ENCODE results near the gene TMEM141. TPM values are rescaled to one million over a fixed set of nuclear protein-coding genes. Genes with fewer than 3 reads are reported as not detected.
"Not testable (repeated sequence)": the region's sequence is repeated elsewhere in the genome, so short reads cannot be mapped to it uniquely, and the experiment has no call there.

TMEM141 gene
- total RNA-seq, 6 experiments from 2014 or later: 46.5 to 105 (median 56.7) TPM

DNA sequence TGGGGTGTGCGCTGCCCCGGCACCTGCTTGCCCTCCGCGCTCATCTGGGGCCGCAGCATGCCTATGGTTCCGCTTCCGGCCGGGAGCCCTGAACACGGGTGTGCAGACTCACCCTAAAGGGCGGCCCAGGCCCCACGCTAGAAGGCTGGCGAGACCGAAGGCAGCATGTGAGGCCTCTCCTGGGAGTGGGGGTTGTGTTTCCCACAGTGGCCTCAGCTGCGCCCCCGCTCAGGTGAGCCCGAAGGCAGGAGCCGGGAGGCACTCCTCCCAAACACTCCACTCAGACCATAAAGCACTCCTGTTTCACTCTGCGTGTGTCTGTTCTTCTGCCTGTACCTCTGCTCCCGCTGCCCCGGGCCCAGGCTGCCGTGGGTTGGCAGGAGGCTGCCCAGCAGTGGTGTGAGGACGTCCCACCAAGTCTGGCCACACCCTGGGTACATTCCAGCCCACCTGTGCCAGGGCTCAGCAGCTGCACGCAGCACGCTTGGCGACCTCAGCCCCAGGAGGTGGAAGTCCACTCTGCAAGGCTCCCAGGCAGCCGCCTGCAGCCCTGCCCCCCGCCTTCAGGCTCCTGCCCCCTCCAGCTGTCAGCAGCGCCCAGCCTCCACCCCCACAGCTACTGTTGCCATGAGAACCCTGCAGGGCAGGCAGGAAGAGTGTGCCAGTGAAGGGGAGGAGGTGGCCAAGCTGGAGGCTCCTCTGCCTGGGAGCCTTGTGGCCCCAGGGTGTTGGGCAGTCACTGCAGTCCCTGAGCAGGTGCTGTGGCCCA lies 49.9 kb downstream of the TMEM141 start:
- ATAC-seq (peak; percentile 67 to 83 (median 77)), DNase-seq (peak; percentile 84 to 96 (median 95))
- intact Hi-C loops (cut with DNase I): no loop called here
- no peaks in the 10 kb centered on the region for H3K9me3 ChIP-seq
- H3K4me3 ChIP-seq: no peak overlapping the region
- 11% methylated on average over 6 of the region's 28 CpGs for WGBS (ENCODE audit: insufficient coverage, low coverage, low lambda C conversion rate, missing lambda C conversion rate)
- H3K27ac ChIP-seq: peak overlapping the region in 2 of 3 donors; percentile 36 to 51
- no peaks in the 10 kb centered on the region for H3K36me3 ChIP-seq
- H3K4me1 ChIP-seq: peaks cover 0 to 28% (median 6%) of the 10 kb centered on the region in 4 donors
- TF ChIP-seq POLR2A (IDR thresholded peaks at IDR 0.05): no peak
- TF ChIP-seq, protein P1, sequence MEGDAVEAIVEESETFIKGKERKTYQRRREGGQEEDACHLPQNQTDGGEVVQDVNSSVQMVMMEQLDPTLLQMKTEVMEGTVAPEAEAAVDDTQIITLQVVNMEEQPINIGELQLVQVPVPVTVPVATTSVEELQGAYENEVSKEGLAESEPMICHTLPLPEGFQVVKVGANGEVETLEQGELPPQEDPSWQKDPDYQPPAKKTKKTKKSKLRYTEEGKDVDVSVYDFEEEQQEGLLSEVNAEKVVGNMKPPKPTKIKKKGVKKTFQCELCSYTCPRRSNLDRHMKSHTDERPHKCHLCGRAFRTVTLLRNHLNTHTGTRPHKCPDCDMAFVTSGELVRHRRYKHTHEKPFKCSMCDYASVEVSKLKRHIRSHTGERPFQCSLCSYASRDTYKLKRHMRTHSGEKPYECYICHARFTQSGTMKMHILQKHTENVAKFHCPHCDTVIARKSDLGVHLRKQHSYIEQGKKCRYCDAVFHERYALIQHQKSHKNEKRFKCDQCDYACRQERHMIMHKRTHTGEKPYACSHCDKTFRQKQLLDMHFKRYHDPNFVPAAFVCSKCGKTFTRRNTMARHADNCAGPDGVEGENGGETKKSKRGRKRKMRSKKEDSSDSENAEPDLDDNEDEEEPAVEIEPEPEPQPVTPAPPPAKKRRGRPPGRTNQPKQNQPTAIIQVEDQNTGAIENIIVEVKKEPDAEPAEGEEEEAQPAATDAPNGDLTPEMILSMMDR (IDR thresholded peaks at IDR 0.05): no peak
- no peaks in the 10 kb centered on the region for H3K27me3 ChIP-seq

DNA sequence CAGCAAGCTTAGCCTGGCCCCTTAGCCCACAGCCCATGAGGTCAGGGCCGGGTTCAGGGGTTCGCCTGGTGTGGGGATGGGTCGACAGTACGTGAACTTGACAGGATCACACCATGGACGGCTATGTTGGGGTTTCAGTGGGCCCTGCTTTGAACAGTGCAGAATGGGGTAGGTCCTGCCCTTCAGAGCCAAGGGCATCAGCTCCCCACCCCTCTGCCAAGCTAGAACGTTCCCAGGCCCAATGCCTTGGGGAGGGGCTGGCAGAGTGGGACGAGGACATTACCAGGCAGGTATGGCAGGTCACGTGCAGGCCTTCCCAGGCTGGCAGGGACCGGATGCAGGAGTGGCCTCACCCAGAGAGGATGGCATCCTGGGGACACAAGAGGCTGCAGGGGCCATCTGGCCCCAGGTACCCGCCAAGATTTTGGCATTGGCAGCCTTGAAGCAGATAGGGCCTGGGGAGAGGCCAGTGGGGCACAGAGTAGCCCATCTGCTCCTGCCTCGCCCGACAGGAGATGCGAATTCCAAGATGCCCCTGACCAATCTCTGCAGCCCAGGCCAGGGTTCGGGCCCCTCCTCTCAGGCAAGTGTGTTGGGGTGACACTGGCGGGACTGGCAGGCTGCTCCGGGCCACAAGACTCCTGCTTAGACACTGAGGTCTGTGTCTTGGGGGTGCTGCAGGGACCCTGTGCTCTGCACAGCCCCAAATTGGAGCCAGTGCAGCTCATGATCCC lies 50.7 kb downstream of the TMEM141 start:
- H3K36me3 ChIP-seq; DNase-seq; H3K9me3 ChIP-seq; H3K27me3 ChIP-seq; intact Hi-C loops (cut with DNase I): not testable (repeated sequence)
- peak overlapping the region in 1 of 3 donors; percentile 44 for H3K4me3 ChIP-seq
- H3K4me1 ChIP-seq: peaks cover 0 to 28% (median 6%) of the 10 kb centered on the region in 4 donors
- 64% methylated on average over 3 of the region's 16 CpGs for WGBS (ENCODE audit: insufficient coverage, low coverage, low lambda C conversion rate, missing lambda C conversion rate)
- H3K27ac ChIP-seq: peak overlapping the region in 1 of 3 donors; percentile 51
- ATAC-seq: peak in 1 of 4 donors; percentile 0

DNA sequence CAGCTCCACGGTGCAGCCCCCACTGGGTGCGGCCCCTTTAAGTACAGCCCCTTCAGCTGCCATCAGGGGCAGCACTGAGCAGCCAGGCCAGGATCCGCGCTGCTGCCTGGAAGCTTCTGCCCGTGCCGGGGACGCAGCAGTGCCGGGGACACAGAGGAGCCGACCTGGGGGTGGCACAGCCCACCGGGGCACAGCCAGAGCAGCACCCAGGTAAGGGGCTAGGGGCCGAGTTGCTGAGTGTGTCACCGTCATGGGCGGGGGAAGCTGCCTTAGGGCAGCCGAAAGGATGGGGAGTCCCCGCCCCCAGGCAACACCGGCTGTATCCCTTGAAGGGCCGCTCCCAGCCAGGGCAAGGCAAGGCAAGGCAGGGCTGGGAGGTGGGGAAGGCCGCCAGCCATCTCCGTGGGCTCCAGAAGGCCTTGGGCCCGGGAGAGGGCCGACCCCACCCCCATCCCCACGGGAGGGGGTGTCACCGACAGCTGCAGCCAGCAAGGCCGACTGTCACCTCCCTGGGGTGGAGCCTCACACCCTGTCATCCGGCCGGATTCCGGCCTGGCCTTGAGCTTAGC lies 51.3 kb downstream of the TMEM141 start, which contains the start of gene AJM1:
Gene AJM1, plus strand, starts transcription at position 99 of the 569 bp plus-strand sequence. CDS start 1,937 bp downstream, outside the sequence.
- intact Hi-C loops (cut with DNase I); H3K9me3 ChIP-seq; H3K27me3 ChIP-seq; H3K36me3 ChIP-seq: not testable (repeated sequence)
- H3K4me3 ChIP-seq: peak within 1 kb of the TSS; percentile 39 to 44 (median 41)
- peak in 1 of 3 donors; percentile 69 for DNase-seq
- H3K27ac ChIP-seq: peak within 1 kb of the TSS in 1 of 3 donors; percentile 51
- TF ChIP-seq, protein P1 (IDR thresholded peaks at IDR 0.05): peak; percentile 72 to 89 (median 82)
- peak; percentile 56 to 68 (median 68) for ATAC-seq
- H3K4me1 ChIP-seq: peaks cover 0 to 28% (median 6%) of the 10 kb centered on the region in 4 donors
- 0% methylated on average over 14 of the region's 27 CpGs for WGBS (ENCODE audit: insufficient coverage, low coverage, low lambda C conversion rate, missing lambda C conversion rate)

Small RNA genes lying within 50 kb of the gene (microRNA-seq; reads per million reads assigned to microRNA genes)
- gene MIR4292: 0 reads per million in 2 donors
- 0 reads per million in 2 donors for gene MIR6722

Small RNA genes lying within 50 kb of the gene (small RNA-seq; reads per million reads assigned to genes)
- 0 reads per million in 2 experiments for gene AL355987.2
- 0 reads per million in 2 experiments for gene ATP6V1G1P3
- gene MIR4292: 0 reads per million in 2 experiments
- gene MIR6722: 0 reads per million in 2 experiments

Other genes starting within 250 kb of the TMEM141 start
- gene NOTCH1, start 245.3 kb upstream of the TMEM141 start, total RNA-seq: 10 to 100 TPM; 17.4 to 26.2 (median 19.3) TPM
- 10 to 100 TPM; 26.7 to 54.2 (median 45.8) TPM for gene EGFL7, start 128.4 kb upstream of the TMEM141 start, total RNA-seq
- gene AGPAT2, start 103.9 kb upstream of the TMEM141 start, total RNA-seq: 100 to 1,000 TPM; 117 to 379 (median 184) TPM
- 1 to 10 TPM; 1.4 to 7.7 (median 5.1) TPM for gene DIPK1B, start 78.8 kb upstream of the TMEM141 start, total RNA-seq
- gene LCN10, start 48.4 kb upstream of the TMEM141 start, total RNA-seq: under 1 TPM in 4 of 6 experiments, not detected in 2; 0.23 to 0.81 (median 0.32) TPM
- gene LCN6, start 42.8 kb upstream of the TMEM141 start, total RNA-seq: under 1 TPM in 2 of 6 experiments, not detected in 4; 0.26 to 0.63 TPM
- gene LCN8, start 33.1 kb upstream of the TMEM141 start, total RNA-seq: not detected
- not detected for gene LCN15, start 26.8 kb upstream of the TMEM141 start, total RNA-seq
- gene CCDC183, start 5.0 kb downstream of the TMEM141 start, total RNA-seq: 1 to 10 TPM in 2 of 6 experiments, under 1 TPM in 3, not detected in 1; 0.43 to 1.2 (median 0.74) TPM
- gene RABL6, start 16.6 kb downstream of the TMEM141 start, total RNA-seq: 10 to 100 TPM in 4 of 6 experiments, 1 to 10 TPM in 2; 8.0 to 14.8 (median 12.4) TPM
- 1 to 10 TPM; 1.7 to 2.8 (median 2.6) TPM for gene AJM1, start 51.1 kb downstream of the TMEM141 start, total RNA-seq
- gene PHPT1, start 58.1 kb downstream of the TMEM141 start, total RNA-seq: 10 to 100 TPM; 30.5 to 66.6 (median 49.3) TPM
- gene MAMDC4, start 61.0 kb downstream of the TMEM141 start, total RNA-seq: 10 to 100 TPM in 4 of 6 experiments, 1 to 10 TPM in 2; 5.7 to 27.9 (median 22.5) TPM
- gene EDF1, start 75.0 kb downstream of the TMEM141 start, total RNA-seq: 100 to 1,000 TPM; 216 to 486 (median 227) TPM
- gene TRAF2, start 95.2 kb downstream of the TMEM141 start, total RNA-seq: 1 to 10 TPM; 5.8 to 8.8 (median 7.1) TPM
- gene FBXW5, start 153.4 kb downstream of the TMEM141 start, total RNA-seq: 100 to 1,000 TPM in 3 of 6 experiments, 10 to 100 TPM in 3; 84.0 to 290 (median 97.4) TPM
- 100 to 1,000 TPM; 248 to 755 (median 453) TPM for gene C8G, start 153.9 kb downstream of the TMEM141 start, total RNA-seq
- 10 to 100 TPM in 5 of 6 experiments, 1 to 10 TPM in 1; 2.7 to 36.4 (median 20.3) TPM for gene LCN12, start 160.9 kb downstream of the TMEM141 start, total RNA-seq
- 10 to 100 TPM in 2 of 6 experiments, 1 to 10 TPM in 4; 4.3 to 21.9 (median 6.0) TPM for gene PTGDS, start 186.2 kb downstream of the TMEM141 start, total RNA-seq
- gene LCNL1, start 191.6 kb downstream of the TMEM141 start, total RNA-seq: not detected
- gene PAXX, start 201.1 kb downstream of the TMEM141 start, total RNA-seq: 10 to 100 TPM; 13.8 to 34.5 (median 23.3) TPM
- gene CLIC3, start 205.2 kb downstream of the TMEM141 start, total RNA-seq: under 1 TPM in 2 of 6 experiments, not detected in 4; 0.37 to 0.51 TPM
- gene ABCA2, start 236.9 kb downstream of the TMEM141 start, total RNA-seq: 10 to 100 TPM; 23.7 to 49.2 (median 34.2) TPM
- gene FUT7, start 240.7 kb downstream of the TMEM141 start, total RNA-seq: under 1 TPM in 2 of 6 experiments, not detected in 4; 0.12 to 0.13 TPM